GM12873 (cell line): ENCODE results near the gene ISM2.

Experiments used
- TF ChIP-seq, protein P1 (sequence below): IDR thresholded peaks from 2 replicates; pipeline ENCODE4 v1.5.1; 2012; ENCODE audit warnings: low read depth, mild to moderate bottlenecking, moderate library complexity, low read length, control low read depth; ENCODE audit not compliant: insufficient read depth; ENCODE audit errors: missing control alignments

Gene ISM2

DNA sequence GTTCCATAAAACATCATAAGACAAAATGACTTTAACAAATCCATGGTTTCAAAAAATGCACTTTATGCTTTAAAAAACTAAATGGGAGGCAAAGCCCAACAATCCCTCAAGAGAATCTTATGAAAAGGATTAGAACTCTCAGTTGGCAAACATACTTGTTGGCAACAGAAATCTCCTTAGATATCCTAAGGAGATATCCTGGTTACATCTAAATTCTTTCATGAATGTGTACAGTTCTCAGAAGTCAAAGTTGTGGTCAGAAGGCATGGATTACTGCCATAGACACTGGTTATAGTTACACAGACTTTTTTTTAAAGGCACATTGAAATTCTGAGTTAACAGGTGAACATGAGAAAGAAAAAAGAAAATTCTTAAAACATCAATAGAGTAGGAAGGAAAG is 17.5 kb upstream of the ISM2 start:
- TF ChIP-seq, protein P1, sequence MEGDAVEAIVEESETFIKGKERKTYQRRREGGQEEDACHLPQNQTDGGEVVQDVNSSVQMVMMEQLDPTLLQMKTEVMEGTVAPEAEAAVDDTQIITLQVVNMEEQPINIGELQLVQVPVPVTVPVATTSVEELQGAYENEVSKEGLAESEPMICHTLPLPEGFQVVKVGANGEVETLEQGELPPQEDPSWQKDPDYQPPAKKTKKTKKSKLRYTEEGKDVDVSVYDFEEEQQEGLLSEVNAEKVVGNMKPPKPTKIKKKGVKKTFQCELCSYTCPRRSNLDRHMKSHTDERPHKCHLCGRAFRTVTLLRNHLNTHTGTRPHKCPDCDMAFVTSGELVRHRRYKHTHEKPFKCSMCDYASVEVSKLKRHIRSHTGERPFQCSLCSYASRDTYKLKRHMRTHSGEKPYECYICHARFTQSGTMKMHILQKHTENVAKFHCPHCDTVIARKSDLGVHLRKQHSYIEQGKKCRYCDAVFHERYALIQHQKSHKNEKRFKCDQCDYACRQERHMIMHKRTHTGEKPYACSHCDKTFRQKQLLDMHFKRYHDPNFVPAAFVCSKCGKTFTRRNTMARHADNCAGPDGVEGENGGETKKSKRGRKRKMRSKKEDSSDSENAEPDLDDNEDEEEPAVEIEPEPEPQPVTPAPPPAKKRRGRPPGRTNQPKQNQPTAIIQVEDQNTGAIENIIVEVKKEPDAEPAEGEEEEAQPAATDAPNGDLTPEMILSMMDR, result no peak

DNA sequence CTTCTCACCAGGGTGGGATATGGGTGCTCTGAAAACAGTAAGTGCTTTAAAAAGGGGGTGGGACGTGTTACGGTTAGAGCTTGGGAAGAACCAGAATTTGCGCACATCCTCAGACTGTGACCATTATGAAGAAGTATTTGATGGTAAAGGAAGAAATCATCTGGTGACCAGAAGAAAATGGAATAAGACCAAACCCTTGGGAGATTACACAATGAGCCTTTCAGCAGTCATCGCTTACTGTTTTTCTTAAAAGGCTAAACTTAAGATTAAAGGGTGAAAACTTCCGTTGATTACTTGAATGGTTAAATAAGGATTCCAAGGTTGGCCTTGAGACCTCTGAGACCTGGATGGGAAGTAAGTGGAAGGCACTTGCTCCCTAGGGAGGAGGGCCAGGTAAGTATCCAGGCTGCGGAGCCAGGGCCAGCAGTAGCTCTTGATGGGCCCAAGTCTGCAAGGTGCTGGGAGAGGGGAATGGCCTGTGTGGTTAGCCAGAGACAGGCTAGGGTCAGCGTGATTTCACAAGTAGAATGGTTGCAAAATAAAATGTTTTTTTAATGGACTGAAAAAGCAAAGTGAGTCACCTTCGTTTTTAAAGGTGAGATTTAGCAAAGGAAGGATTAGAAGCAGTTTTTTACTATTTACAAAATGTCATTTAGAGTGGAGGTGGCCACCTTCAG is 13.0 kb upstream of the ISM2 start:
- TF ChIP-seq, protein P1, result no peak

DNA sequence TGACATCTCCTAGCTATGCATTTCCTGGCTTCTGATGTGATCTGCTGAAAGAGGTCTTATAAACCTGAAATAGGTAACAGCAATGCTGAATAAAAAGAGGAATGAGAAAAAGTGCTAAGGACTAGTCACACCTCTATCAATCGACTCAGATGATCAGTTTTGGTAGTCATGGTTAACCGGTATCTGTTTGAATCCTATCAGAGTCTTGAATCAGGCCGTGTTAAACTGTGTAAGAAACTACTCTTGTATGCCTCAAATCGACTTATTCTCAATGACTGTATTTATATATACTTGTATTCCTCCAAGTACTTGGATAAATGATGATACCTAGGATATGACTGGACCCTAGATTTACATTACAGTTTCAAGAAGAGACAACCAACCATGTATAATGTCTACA is 10.8 kb upstream of the ISM2 start:
- TF ChIP-seq, protein P1, result no peak

DNA sequence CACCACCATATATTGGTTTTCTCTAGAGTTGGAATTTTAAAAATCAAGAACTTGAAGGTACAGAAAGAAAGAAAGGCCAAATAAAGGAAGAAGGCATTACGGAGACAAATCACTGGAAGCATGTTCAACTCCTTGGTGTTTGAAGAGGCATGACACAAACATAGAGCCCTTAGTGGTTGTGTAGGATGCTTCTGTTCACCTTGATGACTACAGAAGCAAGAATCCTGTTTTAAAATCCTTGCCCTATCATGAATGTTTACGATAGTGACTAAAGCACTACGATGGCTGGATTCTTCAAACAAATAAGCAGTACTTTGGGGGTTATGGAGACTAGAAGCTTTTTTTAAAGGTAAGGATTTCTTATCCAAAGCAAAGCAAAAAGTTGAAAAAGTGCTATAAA is 10.3 kb upstream of the ISM2 start:
- TF ChIP-seq, protein P1, result no peak

DNA sequence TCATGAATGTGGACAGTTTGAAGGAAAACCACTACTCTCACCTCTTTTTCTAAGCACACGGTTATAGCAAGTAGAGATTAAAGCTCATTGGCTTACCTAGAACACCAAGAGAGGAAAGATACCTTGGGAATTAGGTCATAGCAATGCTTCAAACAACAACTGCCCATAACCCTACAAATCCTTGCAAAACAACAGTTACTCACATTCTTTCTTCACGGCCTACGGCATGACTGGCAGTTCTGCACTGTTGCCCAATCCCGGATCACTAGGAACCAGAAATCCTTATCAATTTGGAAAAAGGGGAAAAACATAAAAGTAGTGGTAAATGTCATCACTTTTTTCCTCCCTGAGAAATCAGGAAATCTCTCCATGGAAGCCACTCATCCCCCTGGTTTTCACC is 9.6 kb upstream of the ISM2 start:
- TF ChIP-seq, protein P1, result no peak

DNA sequence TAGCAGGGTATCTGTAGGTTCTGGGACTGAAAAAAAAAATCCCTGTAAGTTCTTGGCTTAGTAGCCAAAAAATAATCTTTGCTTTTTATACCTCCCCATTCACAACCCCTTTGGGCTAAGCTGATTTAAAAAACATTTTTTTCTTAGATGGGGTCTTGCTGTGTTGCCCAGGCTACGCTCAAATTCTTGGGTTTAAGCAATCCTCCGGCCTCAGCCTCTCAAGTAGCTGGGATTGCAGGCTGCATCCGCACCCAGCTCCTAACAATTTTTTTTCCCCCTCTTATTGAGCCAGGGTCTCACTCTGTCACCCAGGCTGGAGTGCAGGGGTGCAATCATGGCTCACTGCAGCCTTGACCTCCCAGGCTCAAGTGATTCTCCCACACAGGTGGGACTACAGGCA is 9.1 kb upstream of the ISM2 start:
- TF ChIP-seq, protein P1, result no peak

DNA sequence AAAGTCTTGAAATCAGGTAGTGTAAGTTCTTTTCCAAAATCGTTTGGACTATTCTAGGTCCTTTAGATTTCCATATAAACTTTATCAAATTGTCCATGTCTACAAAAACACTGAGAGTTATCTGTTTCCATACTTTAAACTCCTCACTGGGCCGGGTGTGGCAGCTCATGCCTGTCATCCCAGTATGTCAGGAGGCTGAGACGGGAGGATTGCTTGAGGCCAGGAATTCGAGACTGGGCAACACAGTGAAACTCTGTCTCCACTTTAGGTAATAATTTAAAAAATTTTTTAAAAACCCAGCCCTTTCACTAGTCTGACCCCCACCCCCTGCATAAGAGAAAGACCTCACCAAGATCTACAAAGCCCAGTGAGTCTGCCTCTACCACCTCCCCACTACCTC is 6.4 kb upstream of the ISM2 start:
- TF ChIP-seq, protein P1, result no peak
